ENCODE measurements around the gene ACER3.
"Not testable (repeated sequence)": the region's sequence is repeated elsewhere in the genome, so short reads cannot be mapped to it uniquely, and the experiment has no call there.

Gene ACER3

GRCh38 chr11:76860539-76861475 is at the start of gene ACER3:
ACER3 (plus strand) TSS chr11:76860918; CDS start chr11:76860977, 59 bp downstream.
- peak; percentile 91 for DNase-seq (ENCODE audit: low spot score)

DNA sequence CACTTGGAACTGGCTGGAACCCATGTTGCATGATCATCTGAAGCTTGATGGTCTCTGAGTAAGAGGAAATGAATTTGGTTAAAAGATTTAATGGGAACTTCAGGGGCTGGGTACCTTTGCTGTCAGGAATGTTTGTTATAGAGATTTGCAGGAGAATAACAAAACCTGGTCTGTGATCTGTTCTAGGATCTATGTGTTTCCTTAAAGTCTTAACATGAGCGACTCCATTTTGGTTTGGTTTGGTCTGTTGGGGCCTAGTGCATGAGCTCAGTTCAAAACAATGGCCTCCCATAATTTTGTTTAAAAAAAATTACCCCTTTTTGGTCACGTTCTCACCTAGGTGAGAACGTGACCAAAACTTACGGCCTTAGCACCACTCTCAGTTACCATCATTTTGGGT is 49.5 kb upstream of the ACER3 start:
- DNase-seq (ENCODE audit: low spot score), result no peak

- DNase-seq (ENCODE audit: low spot score), result no peak
These were observed 46.3 kb upstream of the ACER3 start for GRCh38 chr11:76814414-76814813.

GRCh38 chr11:76815678-76816077 is 45.0 kb upstream of the ACER3 start:
- not testable (repeated sequence) for DNase-seq (ENCODE audit: low spot score)

- DNase-seq (ENCODE audit: low spot score), result no peak
These were observed 40.5 kb upstream of the ACER3 start for GRCh38 chr11:76820184-76820566.

GRCh38 chr11:76821396-76821795 is 39.3 kb upstream of the ACER3 start:
- DNase-seq (ENCODE audit: low spot score), result not testable (repeated sequence)

DNA sequence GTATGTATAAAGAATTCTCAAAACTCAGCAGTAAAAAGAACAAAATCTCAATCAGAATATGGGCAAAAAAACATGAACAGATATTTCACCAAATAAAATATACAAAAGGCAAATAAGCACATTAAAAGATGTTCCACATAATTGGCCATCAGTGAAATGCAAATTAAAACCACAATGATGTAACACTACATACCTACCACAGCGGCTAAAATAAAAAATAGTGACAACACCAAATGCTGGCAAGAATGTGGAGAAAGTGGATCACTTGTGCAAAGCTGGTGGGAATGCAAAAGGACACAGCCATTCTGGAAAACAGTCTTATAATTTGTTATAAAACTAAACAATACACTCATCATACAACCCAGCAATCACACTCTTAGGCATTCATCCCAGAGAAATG is 38.3 kb upstream of the ACER3 start:
- no peak for DNase-seq (ENCODE audit: low spot score)

DNA sequence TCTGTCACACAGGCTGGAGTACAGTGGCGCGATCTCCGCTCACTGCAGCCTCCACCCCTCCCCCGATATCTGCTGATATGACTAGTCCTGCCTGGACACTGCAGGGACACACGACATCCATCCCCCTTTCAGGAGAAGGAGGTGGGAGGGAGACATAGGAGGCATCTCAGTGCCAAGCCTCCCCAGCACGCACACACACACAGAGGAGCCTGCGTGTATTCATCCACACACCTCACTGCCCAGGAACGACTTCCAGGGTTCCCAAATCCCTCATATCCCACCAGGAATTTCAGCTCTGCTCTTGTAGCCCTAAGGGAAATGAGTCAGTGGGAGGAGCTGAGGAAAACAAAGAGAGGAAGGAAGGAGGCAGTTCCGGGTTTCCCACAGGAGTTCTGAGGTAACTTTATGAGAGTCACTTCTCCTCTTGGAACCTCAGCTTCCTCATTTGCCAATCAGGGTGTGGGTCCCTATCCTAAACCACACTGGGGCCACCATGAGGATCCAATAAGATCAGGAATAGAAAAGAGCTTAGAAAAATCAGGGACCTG is 37.2 kb upstream of the ACER3 start:
- DNase-seq (ENCODE audit: low spot score), result no peak

DNA sequence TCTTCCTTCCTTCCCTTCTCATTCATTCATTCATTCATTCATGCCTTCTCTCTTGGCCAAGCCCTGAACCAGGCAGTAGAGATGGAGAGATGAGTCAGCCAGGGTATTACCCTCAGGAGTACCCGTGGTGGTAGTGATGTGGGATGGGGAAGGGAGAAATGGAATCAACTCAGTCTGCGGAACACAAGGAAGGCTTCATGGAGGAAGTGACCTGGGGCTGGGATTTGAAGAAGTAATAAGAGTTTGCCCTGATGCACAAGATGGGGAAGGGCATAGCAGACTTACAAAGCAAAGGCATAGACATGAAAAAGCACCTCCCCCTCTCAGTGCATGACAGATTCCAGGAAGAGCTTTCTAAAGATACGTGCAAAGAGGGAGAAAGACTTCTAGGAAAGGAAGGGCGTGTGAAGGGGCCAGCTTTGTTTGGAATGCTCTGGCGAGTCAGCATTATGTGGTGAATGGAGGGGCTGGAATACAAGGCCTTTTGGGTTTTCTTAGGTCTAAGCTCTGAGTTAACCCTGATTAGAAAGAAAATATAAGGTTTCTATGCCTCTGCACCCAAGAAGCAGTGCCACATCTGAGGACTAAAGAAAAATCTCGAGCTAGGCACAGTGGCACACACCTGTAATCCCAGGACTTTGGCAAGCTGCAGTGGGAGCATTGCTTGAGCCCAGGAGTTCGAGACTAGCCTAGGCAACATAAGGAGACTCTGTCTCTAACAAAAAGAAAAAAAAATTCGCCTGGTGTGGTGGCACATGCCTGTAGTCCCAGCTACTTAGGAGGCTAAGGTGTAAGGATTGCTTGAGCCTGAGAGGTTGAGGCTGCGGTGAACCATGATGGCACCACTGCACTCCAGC is 36.4 kb upstream of the ACER3 start:
- no peak for DNase-seq (ENCODE audit: low spot score)

DNA sequence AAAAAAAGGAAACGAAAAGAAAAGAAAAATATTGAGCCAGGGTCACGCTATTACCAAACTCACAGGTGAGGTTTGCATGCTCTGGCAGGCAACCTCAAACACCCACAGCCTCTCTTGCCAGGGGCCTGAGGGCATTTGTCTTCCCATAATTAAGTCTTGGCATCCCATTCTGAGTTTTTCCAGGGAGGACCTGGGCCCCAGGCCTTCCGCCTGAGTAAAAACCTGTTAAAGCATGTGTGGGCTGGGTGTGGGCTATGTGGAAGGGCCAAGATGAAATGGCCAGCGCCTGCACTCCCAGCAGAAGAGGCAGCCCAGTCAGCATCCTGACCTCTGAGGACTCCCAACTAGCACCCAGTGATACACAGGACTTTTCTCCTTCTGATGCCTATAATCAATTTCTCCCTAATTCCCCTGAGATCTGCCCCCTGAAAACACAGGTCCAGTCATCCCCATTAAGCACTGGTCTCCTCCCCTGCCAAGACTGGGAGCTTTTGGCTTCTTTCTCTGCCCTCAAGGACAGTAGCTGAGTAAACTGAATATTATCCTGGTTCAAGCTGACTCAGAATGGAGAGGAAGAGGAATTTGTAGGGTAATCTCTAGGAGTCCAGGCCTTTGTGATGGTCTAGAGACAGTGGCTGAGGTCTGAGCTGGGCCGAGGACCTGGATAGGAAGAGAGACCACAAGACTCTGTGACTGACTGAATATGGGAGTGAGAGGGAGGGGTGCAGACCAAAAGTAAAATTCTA is 35.6 kb upstream of the ACER3 start:
- no peak for DNase-seq (ENCODE audit: low spot score)

- no peak for DNase-seq (ENCODE audit: low spot score)
These were observed 34.9 kb upstream of the ACER3 start for GRCh38 chr11:76825726-76826396.

DNA sequence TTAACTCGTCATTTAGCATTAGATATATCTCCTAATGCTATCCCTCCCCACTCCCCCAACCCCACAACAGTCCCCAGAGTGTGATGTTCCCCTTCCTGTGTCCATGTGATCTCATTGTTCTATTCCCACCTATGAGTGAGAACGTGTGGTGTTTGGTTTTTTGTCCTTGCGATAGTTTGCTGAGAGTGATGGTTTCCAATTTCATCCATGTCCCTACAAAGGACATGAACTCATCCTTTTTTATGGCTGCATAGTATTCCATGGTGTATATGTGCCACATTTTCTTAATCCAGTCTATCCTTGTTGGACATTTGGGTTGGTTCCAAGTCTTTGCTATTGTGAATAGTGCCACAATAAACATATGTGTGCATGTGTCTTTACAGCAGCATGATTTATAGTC is 34.2 kb upstream of the ACER3 start:
- DNase-seq (ENCODE audit: low spot score), result not testable (repeated sequence)

GRCh38 chr11:76827005-76827404 is 33.7 kb upstream of the ACER3 start:
- not testable (repeated sequence) for DNase-seq (ENCODE audit: low spot score)

- DNase-seq (ENCODE audit: low spot score), result no peak
These were observed 29.9 kb upstream of the ACER3 start for GRCh38 chr11:76830639-76831327.

- DNase-seq (ENCODE audit: low spot score), result no peak
These were observed 28.9 kb upstream of the ACER3 start for GRCh38 chr11:76831686-76832310.

- no peak for DNase-seq (ENCODE audit: low spot score)
These were observed 28.4 kb upstream of the ACER3 start for GRCh38 chr11:76832361-76832760.

DNA sequence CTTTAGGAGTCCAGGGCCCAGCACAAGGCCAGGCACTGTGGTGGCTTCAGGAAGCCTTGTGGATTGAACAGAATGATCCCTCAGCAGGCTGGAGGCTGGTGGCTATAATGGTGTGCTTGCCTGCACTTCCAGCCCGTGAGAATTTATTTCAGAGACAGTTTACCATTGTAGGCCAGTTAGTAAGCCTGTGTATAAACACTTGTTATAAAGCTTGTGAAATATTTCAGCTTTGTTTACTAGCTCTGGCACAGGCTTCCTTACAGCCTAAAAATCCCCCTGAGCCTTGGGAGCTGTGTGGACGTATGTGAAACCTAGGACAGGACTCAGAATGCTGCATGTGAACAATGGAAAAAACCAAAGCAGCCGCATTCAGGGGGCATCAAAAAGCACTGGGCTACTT is 26.6 kb upstream of the ACER3 start:
- DNase-seq (ENCODE audit: low spot score), result no peak

- no peak for DNase-seq (ENCODE audit: low spot score)
These were observed 25.7 kb upstream of the ACER3 start for GRCh38 chr11:76835036-76835435.

- DNase-seq (ENCODE audit: low spot score), result peak; percentile 12
These were observed 24.6 kb upstream of the ACER3 start for GRCh38 chr11:76835928-76836612.

Measured in hematopoietic multipotent progenitor cell treated with erythropoietin and hydrocortisone succinate and interleukin-3 and kit ligand, for 17 days (in vitro differentiated cells).